ENCODE measurements around the gene VPS36.
"Not testable (repeated sequence)": the region's sequence is repeated elsewhere in the genome, so short reads cannot be mapped to it uniquely, and the experiment has no call there.

The VPS36 gene

GRCh38 chr13:52374389-52374788 lies 76.0 kb downstream of the VPS36 start:
- no peaks in the 10 kb centered on the region for H3K9me3 Mint-ChIP-seq
- no peak for TF ChIP-seq CTCF (IDR thresholded peaks at IDR 0.05; ENCODE audit: unreplicated experiment in 3 of 3)

GRCh38 chr13:52373277-52373676 lies 77.2 kb downstream of the VPS36 start:
- not testable (repeated sequence) for H3K4me3 Mint-ChIP-seq; H3K9me3 Mint-ChIP-seq; H3K36me3 Mint-ChIP-seq (ENCODE audit: low read depth); H3K4me1 Mint-ChIP-seq; H3K27me3 Mint-ChIP-seq (ENCODE audit: low read depth); H3K27ac Mint-ChIP-seq

More at GRCh38 chr13:52374389-52374788, 76.0 kb downstream of the VPS36 start:
- Mint-ChIP-seq H3K4me3 (no peak overlapping the region), H3K4me1 (peaks cover 10% of the 10 kb centered on the region), H3K36me3 (ENCODE audit: low read depth) (no peaks in the 10 kb centered on the region), H3K27ac (no peak overlapping the region), H3K27me3 (ENCODE audit: low read depth) (no peaks in the 10 kb centered on the region)

GRCh38 chr13:52371736-52372247 lies 78.6 kb downstream of the VPS36 start:
- H3K9me3 Mint-ChIP-seq, result no peaks in the 10 kb centered on the region
- no peak overlapping the region for H3K4me3 Mint-ChIP-seq
- no peak overlapping the region for H3K27ac Mint-ChIP-seq
- TF ChIP-seq CTCF (IDR thresholded peaks at IDR 0.05; ENCODE audit: unreplicated experiment in 3 of 3), result no peak
- no peaks in the 10 kb centered on the region for H3K27me3 Mint-ChIP-seq (ENCODE audit: low read depth)
- peaks cover 10% of the 10 kb centered on the region for H3K4me1 Mint-ChIP-seq
- no peaks in the 10 kb centered on the region for H3K36me3 Mint-ChIP-seq (ENCODE audit: low read depth)

- no peaks in the 10 kb centered on the region for H3K36me3 Mint-ChIP-seq (ENCODE audit: low read depth)
- peaks cover 12% of the 10 kb centered on the region for H3K4me1 Mint-ChIP-seq
- H3K27me3 Mint-ChIP-seq (ENCODE audit: low read depth), result peaks cover 3% of the 10 kb centered on the region
- H3K27ac Mint-ChIP-seq, result peak overlapping the region in 1 of 3 experiments; percentile 2
- no peaks in the 10 kb centered on the region for H3K9me3 Mint-ChIP-seq
- no peak for TF ChIP-seq CTCF (IDR thresholded peaks at IDR 0.05; ENCODE audit: unreplicated experiment in 3 of 3)
- H3K4me3 Mint-ChIP-seq, result no peak overlapping the region
Measured at GRCh38 chr13:52366291-52366690, 84.1 kb downstream of the VPS36 start.
